GM12874 (cell line): Measurements from ENCODE around the gene DYDC2.

ENCODE experiments used
- TF ChIP-seq, protein P1 (sequence below): IDR thresholded peaks from 2 replicates; pipeline ENCODE4 v1.5.1; 2011; ENCODE audit warnings: low read depth, mild to moderate bottlenecking, control low read depth, low read length, moderate library complexity; ENCODE audit not compliant: insufficient read depth

DYDC2 gene, protein sequence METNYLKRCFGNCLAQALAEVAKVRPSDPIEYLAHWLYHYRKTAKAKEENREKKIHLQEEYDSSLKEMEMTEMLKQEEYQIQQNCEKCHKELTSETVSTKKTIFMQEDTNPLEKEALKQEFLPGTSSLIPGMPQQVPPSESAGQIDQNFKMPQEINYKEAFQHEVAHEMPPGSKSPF

DNA sequence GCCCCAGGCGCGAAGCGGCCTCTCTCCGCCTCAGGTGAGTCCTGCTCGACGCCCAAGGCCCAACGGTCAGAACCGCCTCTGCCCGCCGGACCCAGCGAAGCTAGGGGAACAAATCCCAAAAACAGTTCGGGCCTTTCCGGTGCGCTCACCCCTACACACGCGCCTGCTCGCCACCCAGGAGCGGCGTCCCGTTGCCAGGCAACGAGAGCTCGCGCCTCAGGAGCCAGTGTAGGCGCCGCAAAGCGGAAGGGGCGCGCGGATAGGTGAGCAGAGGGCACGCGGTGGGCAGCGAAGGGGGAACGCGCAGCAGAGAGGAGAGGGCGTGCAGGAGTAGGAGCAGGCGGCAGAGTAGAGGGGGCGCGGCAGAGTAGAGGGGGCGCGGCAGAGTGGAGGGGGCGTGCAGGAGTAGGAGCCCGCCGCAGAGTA is at the start of gene DYDC2, which contains the start of gene DYDC1:
Gene DYDC2, plus strand, starts transcription at position 219 of the 426 bp plus-strand sequence. CDS start 5,663 bp downstream, outside the sequence.
Gene DYDC1, minus strand, starts transcription at position 193 of the 426 bp plus-strand sequence. CDS start 4,154 bp downstream, outside the sequence.
- TF ChIP-seq, protein P1, sequence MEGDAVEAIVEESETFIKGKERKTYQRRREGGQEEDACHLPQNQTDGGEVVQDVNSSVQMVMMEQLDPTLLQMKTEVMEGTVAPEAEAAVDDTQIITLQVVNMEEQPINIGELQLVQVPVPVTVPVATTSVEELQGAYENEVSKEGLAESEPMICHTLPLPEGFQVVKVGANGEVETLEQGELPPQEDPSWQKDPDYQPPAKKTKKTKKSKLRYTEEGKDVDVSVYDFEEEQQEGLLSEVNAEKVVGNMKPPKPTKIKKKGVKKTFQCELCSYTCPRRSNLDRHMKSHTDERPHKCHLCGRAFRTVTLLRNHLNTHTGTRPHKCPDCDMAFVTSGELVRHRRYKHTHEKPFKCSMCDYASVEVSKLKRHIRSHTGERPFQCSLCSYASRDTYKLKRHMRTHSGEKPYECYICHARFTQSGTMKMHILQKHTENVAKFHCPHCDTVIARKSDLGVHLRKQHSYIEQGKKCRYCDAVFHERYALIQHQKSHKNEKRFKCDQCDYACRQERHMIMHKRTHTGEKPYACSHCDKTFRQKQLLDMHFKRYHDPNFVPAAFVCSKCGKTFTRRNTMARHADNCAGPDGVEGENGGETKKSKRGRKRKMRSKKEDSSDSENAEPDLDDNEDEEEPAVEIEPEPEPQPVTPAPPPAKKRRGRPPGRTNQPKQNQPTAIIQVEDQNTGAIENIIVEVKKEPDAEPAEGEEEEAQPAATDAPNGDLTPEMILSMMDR, result no peak

DNA sequence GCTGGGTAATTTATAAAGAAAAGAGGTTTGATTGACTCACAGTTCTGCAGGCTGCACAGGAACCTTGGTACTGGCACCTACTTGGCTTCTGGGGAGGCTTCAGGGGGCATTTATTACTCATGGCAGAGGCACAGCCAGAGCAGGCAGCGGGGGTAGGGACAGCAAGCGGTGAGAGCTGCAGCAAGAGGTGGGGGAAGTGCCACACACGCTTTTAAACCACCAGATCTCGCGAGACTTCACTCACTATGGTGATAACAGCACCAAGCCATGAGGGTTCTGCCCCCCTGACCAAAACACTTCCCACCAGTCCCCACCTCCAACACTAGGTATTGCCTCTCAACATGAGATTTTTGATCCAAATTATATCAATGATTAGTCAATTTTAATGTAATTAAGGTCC is 43.1 kb upstream of the DYDC2 start:
- TF ChIP-seq, protein P1, result no peak

DNA sequence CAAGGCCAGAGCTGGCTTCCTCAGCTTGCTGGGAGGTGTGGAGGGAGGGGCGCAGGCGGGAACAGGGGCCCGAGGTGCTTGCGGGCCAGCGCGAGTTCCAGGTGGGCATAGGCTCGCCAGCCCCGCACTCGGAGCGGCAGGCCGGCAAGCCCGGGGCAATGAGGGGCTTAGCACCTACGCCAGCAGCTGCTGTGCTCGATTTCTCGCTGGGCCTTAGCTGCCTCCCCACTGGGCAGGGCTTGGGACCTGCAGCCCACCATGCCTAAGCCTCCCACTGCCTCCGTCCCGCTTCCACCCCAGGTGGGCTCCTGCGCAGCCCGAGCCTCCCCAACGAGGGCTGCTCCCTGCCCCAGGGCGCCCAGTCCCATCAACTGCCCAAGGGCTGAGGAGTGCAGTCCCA is 41.2 kb upstream of the DYDC2 start:
- TF ChIP-seq, protein P1, result no peak

DNA sequence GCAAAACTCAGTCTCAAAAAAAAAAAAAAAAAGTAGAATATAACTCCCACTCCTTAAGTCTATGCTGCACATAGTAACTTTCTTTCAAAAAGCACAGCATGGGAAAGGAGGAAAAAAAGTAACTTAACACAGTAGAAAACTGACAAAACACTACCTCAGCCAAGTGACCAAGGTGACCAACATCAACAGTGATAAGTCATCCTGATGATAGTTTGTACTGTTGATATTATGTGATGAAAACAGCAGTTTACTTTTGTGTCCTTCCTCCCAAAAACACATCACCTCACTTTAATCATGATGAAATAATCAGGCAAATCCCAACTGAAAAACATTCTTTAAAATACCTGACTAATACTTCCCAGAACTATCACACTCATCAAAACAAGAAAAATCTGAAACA is 37.8 kb upstream of the DYDC2 start:
- TF ChIP-seq, protein P1, result no peak

DNA sequence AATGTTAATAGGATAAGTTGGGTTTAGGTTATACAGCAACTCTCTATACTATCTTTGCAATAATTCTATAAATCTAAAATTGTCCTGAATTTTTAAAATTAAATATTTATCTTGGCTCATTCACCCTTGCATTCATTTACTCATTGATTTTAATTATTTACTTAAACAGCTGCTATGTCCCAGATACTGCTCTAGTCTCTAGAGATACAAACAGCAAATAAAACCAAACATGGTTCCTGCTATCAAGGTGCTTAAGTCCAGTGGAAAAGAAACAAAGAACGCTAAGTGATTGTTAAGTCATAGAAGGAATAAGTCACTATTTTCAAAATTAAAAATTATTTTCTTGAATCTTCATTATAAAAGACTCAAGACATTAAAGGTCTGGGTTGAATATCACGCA is 37.3 kb upstream of the DYDC2 start:
- TF ChIP-seq, protein P1, result no peak

DNA sequence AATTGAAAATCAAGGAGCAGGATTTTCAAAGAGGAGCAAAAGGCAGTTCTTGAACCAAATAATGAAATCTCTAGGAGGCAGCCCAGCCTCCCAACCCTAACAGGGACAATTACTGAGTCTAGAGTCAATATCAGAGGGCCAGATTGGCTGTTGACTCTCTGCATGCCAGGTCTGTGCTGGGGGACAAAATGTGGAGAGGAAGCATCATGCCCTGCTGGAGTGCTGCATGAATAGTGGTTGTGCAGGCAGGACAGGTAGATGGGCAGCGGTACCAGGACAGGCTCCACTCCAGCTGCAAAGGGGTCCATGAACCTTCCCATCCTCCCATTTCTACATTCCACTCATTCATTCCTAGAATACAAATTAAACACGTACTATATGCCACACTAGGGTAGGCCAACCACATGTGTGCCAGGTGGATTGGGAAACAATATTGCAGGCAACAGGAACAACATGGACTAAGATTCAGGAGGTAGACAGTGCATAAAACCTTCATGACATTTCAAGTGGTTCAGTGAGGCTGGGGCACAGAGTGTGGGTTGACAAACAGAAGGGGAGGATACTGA is 36.8 kb upstream of the DYDC2 start:
- TF ChIP-seq, protein P1, result no peak

DNA sequence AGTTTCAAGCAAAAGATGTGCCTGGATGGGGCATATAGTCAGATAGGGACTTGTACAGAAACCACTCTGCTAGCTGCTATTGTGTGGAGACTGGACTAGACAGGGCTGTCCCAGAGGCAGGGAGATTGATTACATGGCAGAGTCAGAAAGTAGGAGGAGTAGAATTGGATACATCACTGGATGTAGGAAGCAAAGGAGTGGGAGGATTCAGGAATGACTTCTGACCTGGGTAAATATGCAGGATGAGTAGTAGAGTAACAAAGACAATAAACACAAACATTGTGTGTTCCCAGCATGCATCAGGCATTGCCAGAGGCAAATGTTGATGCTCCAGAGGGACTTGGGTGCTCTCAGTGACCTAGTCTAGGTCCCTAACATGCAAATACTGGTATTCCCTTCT is 36.2 kb upstream of the DYDC2 start:
- TF ChIP-seq, protein P1, result no peak
